CD14-positive monocyte (primary cell): Measurements from ENCODE around the gene LDAF1. TPM values are rescaled to one million over a fixed set of nuclear protein-coding genes. Genes with fewer than 3 reads are reported as not detected.

Experiments
- DNase-seq, 3 donors: peaks; one replicate each; pipeline ENCODE4 v3.0.0-alpha.2; 2011 to 2022
- H2AFZ ChIP-seq: 2 replicates; pipeline ENCODE4 v1.6.0; 2012; ENCODE audit warnings: mild to moderate bottlenecking, low read depth, low read length, inconsistent platforms; ENCODE audit not compliant: insufficient read depth, poor library complexity, severe bottlenecking
- H3K27ac ChIP-seq, 2 donors: 1 replicate in 1 of 2; 2 replicates in 1 of 2; pipeline ENCODE4 v1.5.1; 2012 to 2013; ENCODE audit warnings: low read length in 2 of 2, control low read depth in 1 of 2, inconsistent platforms in 1 of 2, low read depth in 1 of 2, mild to moderate bottlenecking in 1 of 2
- H3K27me3 ChIP-seq, 2 donors: one replicate each; pipeline versions ENCODE4 v1.6.0 to v1.6.1; 2011 to 2013; ENCODE audit warnings: low read length in 2 of 2; ENCODE audit not compliant: control insufficient read depth in 2 of 2, insufficient read depth in 2 of 2
- H3K36me3 ChIP-seq, 2 donors: replicated peaks in 1 of 2; 1 replicate in 1 of 2; 2 replicates in 1 of 2; pipeline versions ENCODE4 v1.5.1 to v1.6.1; 2012 to 2013; ENCODE audit warnings: low read length in 2 of 2, control low read depth in 1 of 2, inconsistent platforms in 1 of 2, mild to moderate bottlenecking in 1 of 2; ENCODE audit not compliant: insufficient read depth in 2 of 2, control insufficient read depth in 1 of 2
- H3K4me1 ChIP-seq, 2 donors: 1 replicate in 1 of 2; 2 replicates in 1 of 2; pipeline versions ENCODE4 v1.5.1 to v1.6.1; 2012 to 2013; ENCODE audit warnings: low read length in 2 of 2, control low read depth in 1 of 2, inconsistent platforms in 1 of 2, mild to moderate bottlenecking in 1 of 2, moderate library complexity in 1 of 2; ENCODE audit not compliant: insufficient read depth in 2 of 2, control insufficient read depth in 1 of 2
- H3K4me2 ChIP-seq: replicated peaks from 2 replicates; pipeline ENCODE3; 2012; ENCODE audit warnings: low read length, moderate library complexity, mild to moderate bottlenecking; ENCODE audit not compliant: poor library complexity, severe bottlenecking; ENCODE audit errors: extremely low read depth
- H3K4me3 ChIP-seq, 3 experiments: fragments of 200-600 bp in 1 of 3; sonication (generic) in 1 of 3; replicated peaks in 1 of 3; 1 replicate in 2 of 3; 2 replicates in 1 of 3; pipeline ENCODE4 v1.5.1; 2011 to 2013; ENCODE audit warnings: low read length in 3 of 3, mild to moderate bottlenecking in 3 of 3, control low read depth in 2 of 3, low read depth in 2 of 3, inconsistent platforms in 1 of 3, moderate library complexity in 1 of 3
- H3K79me2 ChIP-seq: 2 replicates; pipeline ENCODE4 v1.6.0; 2012; ENCODE audit warnings: mild to moderate bottlenecking, control low read depth, inconsistent platforms, low read length, moderate library complexity; ENCODE audit not compliant: insufficient read depth
- H3K9ac ChIP-seq: 2 replicates; pipeline ENCODE4 v1.6.0; 2017; ENCODE audit warnings: low read length, mild to moderate bottlenecking; ENCODE audit not compliant: insufficient read depth, poor library complexity, severe bottlenecking
- H3K9me3 ChIP-seq, 2 donors: replicated peaks in 1 of 2; 1 replicate in 1 of 2; 2 replicates in 1 of 2; pipeline versions ENCODE4 v1.5.1 to v1.6.1; 2012 to 2013; ENCODE audit warnings: low read length in 2 of 2, control low read depth in 1 of 2; ENCODE audit not compliant: control insufficient read depth in 1 of 2, insufficient read depth in 1 of 2
- H4K20me1 ChIP-seq: 2 replicates; pipeline ENCODE4 v1.6.0; 2012; ENCODE audit warnings: mild to moderate bottlenecking, low read length, control low read depth, moderate library complexity; ENCODE audit not compliant: insufficient read depth
- H3K27ac Mint-ChIP-seq, 7 donors: one replicate each; pipeline ENCODE4 v1.8.0; 2020; ENCODE audit warnings: mild to moderate bottlenecking in 7 of 7, mixed read lengths in 7 of 7, moderate library complexity in 6 of 7, inconsistent platforms in 2 of 7
- H3K27me3 Mint-ChIP-seq, 3 donors: one replicate each; pipeline ENCODE4 v1.8.0; 2021 to 2022; ENCODE audit warnings: low read depth in 3 of 3, mild to moderate bottlenecking in 3 of 3, mixed read lengths in 3 of 3, moderate library complexity in 3 of 3, inconsistent platforms in 1 of 3
- H3K36me3 Mint-ChIP-seq, 2 donors: one replicate each; pipeline ENCODE4 v1.8.0; 2020; ENCODE audit warnings: mixed read lengths in 2 of 2, inconsistent platforms in 1 of 2, mild to moderate bottlenecking in 1 of 2
- H3K4me1 Mint-ChIP-seq: one replicate; pipeline ENCODE4 v1.8.0; 2020; ENCODE audit warnings: mild to moderate bottlenecking, mixed read lengths
- H3K4me3 Mint-ChIP-seq, 2 donors: one replicate each; pipeline ENCODE4 v1.8.0; 2020; ENCODE audit warnings: mild to moderate bottlenecking in 2 of 2, mixed read lengths in 2 of 2, moderate library complexity in 1 of 2
- H3K9me3 Mint-ChIP-seq, 7 donors: one replicate each; pipeline ENCODE4 v1.8.0; 2020 to 2022; ENCODE audit warnings: mixed read lengths in 7 of 7, mild to moderate bottlenecking in 6 of 7, moderate library complexity in 6 of 7, inconsistent platforms in 2 of 7
- WGBS: methylation state at CpG from one replicate; pipeline ENCODE4 v1.1.5; 2013; ENCODE audit warnings: missing lambda C conversion rate; ENCODE audit not compliant: insufficient coverage; 5-methylcytosine and 5-hydroxymethylcytosine counted together
- intact Hi-C, 2 donors: fragments of 100-400 bp; cut with micrococcal nuclease; formaldehyde crosslinking; loops; one replicate each; pipeline versions ENCODE4 v1.15.0 to v1.15.1; 2023
- polyA plus RNA-seq, 3 donors: library from polyadenylated mRNA; depleted of rRNA in 1 of 3; unstranded in 2 of 3; stranded (reverse) in 1 of 3; fragments of 300-500 nt in 2 of 3; fragments of >200 nt in 1 of 3; fragmentation: Illumina TruSeq in 2 of 3; gene quantifications; 1 replicate in 2 of 3; 2 replicates in 1 of 3; pipeline ENCODE4 v1.2.3, GENCODE V29; 2012 to 2021
- TF ChIP-seq, protein P1 (sequence below): fragments of 200-600 bp; IDR thresholded peaks from one replicate; pipeline ENCODE4 v1.8.0; 2022; ENCODE audit warnings: antibody characterized with exemption, mild to moderate bottlenecking

Gene LDAF1
- polyA plus RNA-seq, 3 donors, result 10.1 to 24.3 (median 17.9) TPM

DNA sequence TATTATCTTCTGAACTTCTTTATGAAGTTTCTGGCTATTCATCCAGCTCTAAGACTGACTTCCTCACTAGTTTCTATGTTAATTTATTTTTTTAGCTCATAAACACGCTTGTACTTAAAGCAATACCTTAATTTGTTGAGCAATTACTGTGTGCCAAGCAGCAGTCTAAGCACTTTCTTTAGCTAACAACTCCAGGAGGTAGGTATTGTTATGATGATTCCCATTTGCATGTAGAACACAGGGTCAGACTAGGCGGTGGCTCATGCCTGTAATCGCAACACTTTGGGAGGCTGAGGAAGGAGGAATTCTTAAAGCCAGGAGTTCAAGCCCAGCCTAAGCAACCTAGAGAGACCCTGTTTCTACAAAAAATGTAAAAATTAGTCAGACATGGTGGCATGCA is 27.7 kb upstream of the LDAF1 start:
- Histone ChIP-seq H3K4me1 (no peaks in the 10 kb centered on the region), H4K20me1 (no peaks in the 10 kb centered on the region), H3K36me3 (no peaks in the 10 kb centered on the region), H2AFZ (no peak overlapping the region), H3K27ac (no peak overlapping the region), H3K27me3 (no peaks in the 10 kb centered on the region), H3K79me2 (no peaks in the 10 kb centered on the region), H3K9ac (no peak overlapping the region), H3K4me3 (no peak overlapping the region), H3K9me3 (no peaks in the 10 kb centered on the region), H3K4me2 (no peak overlapping the region)
- Mint-ChIP-seq H3K27me3 (peaks cover 6 to 16% (median 15%) of the 10 kb centered on the region in 3 donors), H3K4me3 (no peak overlapping the region), H3K27ac (no peak overlapping the region), H3K9me3 (no peaks in the 10 kb centered on the region), H3K4me1 (no peaks in the 10 kb centered on the region), H3K36me3 (no peaks in the 10 kb centered on the region)
- DNase-seq, result no peak
- WGBS, result 100% methylated on average over 2 of the region's 3 CpGs
- TF ChIP-seq, protein P1, sequence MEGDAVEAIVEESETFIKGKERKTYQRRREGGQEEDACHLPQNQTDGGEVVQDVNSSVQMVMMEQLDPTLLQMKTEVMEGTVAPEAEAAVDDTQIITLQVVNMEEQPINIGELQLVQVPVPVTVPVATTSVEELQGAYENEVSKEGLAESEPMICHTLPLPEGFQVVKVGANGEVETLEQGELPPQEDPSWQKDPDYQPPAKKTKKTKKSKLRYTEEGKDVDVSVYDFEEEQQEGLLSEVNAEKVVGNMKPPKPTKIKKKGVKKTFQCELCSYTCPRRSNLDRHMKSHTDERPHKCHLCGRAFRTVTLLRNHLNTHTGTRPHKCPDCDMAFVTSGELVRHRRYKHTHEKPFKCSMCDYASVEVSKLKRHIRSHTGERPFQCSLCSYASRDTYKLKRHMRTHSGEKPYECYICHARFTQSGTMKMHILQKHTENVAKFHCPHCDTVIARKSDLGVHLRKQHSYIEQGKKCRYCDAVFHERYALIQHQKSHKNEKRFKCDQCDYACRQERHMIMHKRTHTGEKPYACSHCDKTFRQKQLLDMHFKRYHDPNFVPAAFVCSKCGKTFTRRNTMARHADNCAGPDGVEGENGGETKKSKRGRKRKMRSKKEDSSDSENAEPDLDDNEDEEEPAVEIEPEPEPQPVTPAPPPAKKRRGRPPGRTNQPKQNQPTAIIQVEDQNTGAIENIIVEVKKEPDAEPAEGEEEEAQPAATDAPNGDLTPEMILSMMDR, result no peak
- intact Hi-C loops, result no loop called here

DNA sequence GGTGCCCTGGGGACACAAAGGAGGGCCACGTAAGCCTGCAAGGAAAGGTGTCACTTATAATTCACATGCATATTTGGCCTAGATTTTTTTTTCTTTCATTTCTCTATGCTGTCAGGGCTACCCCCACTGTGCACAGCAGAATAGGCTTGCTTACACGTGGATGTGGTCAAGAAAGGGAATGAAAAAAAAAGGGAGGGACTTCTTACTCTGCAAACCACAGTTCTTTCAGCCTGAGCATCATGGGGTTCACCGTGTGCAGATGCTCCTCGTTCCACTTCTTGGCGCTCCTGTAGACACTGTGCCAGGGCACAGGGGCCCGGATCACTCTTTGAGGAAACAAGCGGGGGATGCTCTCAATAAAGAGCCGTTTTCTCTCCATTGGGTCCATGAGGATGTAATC is 24.4 kb upstream of the LDAF1 start:
- no peaks in the 10 kb centered on the region for H3K4me1 Mint-ChIP-seq
- no peak overlapping the region for H3K4me2 ChIP-seq
- no peak overlapping the region for H2AFZ ChIP-seq
- no peaks in the 10 kb centered on the region for H3K79me2 ChIP-seq
- H3K27ac Mint-ChIP-seq, result no peak overlapping the region
- no peak overlapping the region for H3K27ac ChIP-seq
- no peaks in the 10 kb centered on the region for H3K4me1 ChIP-seq
- no peak overlapping the region for H3K9ac ChIP-seq
- H3K9me3 ChIP-seq, result no peaks in the 10 kb centered on the region
- DNase-seq, result no peak
- no peaks in the 10 kb centered on the region for H3K9me3 Mint-ChIP-seq
- 87% methylated on average over 7 of the region's 8 CpGs for WGBS
- H3K27me3 ChIP-seq, result no peaks in the 10 kb centered on the region
- H3K4me3 Mint-ChIP-seq, result no peak overlapping the region
- TF ChIP-seq, protein P1, result no peak
- H3K27me3 Mint-ChIP-seq, result peaks cover 11 to 15% (median 13%) of the 10 kb centered on the region in 3 donors
- H3K4me3 ChIP-seq, result no peak overlapping the region
- H3K36me3 Mint-ChIP-seq, result no peaks in the 10 kb centered on the region
- H4K20me1 ChIP-seq, result no peaks in the 10 kb centered on the region
- no peaks in the 10 kb centered on the region for H3K36me3 ChIP-seq
- intact Hi-C loops, result no loop called here
